Fibroblast of lung (primary cell): Measurements from ENCODE around the gene CCDC3.

Source experiments
- EZH2 ChIP-seq: IDR thresholded peaks from 2 replicates; pipeline ENCODE4 v1.5.1; 2012; ENCODE audit warnings: low read length, control low read depth, mild to moderate bottlenecking; ENCODE audit errors: missing control alignments
- TF ChIP-seq, protein P1 (sequence below), 2 donors: IDR thresholded peaks in 1 of 2; conservative IDR thresholded peaks in 1 of 2; 1 replicate in 1 of 2; 2 replicates in 1 of 2; pipeline ENCODE4 v1.5.1; 2011 to 2012; ENCODE audit warnings: low read length in 2 of 2, control low read depth in 1 of 2, inconsistent platforms in 1 of 2, low read depth in 1 of 2, mild to moderate bottlenecking in 1 of 2

DNA sequence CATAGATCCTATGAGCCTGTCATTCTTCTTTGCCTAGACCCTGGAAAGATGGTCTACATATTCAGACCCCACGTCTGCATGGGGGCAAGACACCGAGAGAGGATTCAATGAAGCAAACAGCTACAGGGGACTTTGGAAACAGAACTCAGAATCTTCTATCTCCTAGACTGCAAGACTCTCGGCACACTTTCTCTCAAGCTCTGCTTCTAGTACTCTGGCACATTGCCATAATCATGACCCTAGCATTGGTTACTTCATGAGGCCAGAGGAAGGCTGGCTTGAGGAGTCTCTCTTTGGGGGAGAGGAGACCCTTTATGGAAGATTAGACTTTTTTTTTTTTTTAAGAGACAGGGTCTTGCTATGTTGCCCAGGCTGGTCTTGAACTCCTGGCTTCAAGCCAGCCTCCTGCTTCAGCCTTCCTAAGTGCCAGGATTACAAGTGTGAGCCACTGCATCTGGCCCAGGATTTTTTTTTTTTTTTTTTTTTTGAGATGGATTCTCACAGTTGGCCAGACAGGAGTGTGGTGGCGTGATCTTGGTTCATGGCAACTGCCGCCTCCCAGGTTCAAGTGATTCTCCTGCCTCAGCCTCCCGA, 20.7 kb downstream of the CCDC3 start:
- TF ChIP-seq, protein P1, sequence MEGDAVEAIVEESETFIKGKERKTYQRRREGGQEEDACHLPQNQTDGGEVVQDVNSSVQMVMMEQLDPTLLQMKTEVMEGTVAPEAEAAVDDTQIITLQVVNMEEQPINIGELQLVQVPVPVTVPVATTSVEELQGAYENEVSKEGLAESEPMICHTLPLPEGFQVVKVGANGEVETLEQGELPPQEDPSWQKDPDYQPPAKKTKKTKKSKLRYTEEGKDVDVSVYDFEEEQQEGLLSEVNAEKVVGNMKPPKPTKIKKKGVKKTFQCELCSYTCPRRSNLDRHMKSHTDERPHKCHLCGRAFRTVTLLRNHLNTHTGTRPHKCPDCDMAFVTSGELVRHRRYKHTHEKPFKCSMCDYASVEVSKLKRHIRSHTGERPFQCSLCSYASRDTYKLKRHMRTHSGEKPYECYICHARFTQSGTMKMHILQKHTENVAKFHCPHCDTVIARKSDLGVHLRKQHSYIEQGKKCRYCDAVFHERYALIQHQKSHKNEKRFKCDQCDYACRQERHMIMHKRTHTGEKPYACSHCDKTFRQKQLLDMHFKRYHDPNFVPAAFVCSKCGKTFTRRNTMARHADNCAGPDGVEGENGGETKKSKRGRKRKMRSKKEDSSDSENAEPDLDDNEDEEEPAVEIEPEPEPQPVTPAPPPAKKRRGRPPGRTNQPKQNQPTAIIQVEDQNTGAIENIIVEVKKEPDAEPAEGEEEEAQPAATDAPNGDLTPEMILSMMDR (conservative IDR thresholded peaks at IDR 0.05 in 1 of 2, IDR thresholded peaks at IDR 0.05 in 1 of 2; ENCODE audit: low read depth in 1 of 2, low read length in 2 of 2) = no peak
- TF ChIP-seq EZH2 = no peak
